HG03097 (cell line): ENCODE data around the gene ZNF148.

Experiments used
- ATAC-seq: cut with Tn5 transposase; IDR thresholded peaks from one replicate; pipeline ENCODE4 v1.9.1; 2021; ENCODE audit not compliant: unreplicated experiment, low FRiP score

Gene ZNF148

GRCh38 chr3:125334675-125335560 is 40.2 kb downstream of the ZNF148 start:
- no peak for ATAC-seq

- ATAC-seq: no peak
Observed at GRCh38 chr3:125332504-125332903, 42.6 kb downstream of the ZNF148 start.

- ATAC-seq: no peak
Observed at GRCh38 chr3:125331243-125331642, 43.9 kb downstream of the ZNF148 start.

DNA sequence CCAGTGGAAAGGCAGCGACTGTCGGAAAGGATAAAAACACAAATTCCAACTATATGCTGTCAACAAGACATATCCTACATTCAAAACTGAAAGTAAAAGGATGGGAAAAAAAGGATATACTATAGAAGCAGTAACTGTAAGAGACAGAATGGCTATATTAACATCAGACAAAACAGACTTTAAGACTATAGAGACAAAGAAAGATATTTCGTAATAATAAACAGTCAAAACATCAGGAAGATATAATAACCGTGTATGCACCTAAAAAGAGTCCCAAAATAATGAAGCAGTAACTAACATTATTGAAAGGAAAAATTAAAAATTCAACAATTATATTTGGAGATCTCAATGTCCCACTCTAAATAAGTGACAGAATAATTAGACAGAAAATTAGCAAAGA is 48.2 kb downstream of the ZNF148 start:
- ATAC-seq: no peak

DNA sequence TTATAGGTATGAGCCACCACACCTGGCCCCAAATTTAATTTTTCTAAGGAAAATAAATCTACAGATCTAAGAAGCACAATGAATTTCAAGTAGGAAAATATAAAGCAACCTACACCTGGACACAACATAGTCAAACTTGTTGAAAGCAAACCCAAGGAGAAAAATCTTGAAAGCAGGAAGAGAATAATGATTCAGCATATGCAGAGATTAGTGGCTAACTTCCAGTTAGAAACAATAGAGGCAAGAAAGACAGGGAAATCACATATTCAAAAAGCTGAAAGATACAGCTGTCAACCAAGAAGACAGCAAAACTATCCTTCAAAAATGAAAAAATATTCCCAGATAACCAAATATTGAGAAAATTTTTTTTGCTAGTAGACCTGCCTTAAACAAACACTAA is 49.4 kb downstream of the ZNF148 start:
- no peak for ATAC-seq

DNA sequence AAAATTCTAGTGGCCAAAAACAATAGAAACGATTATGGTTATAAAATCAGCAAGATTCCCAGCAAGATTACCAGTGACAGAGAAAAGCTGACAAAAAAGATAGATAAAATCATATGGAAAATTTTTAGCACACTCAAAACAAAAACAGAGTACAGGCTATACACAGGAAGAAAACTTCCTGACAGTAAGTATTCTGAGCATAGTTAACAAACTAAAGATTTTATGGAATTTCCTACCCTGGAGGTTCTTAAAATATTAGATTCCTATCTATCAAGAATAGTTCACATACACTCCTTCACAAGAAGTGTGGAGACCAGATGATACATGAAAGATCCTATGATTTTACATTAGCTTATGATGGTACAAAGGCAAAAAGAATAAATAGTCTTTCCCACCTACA is 50.8 kb downstream of the ZNF148 start:
- no peak for ATAC-seq

DNA sequence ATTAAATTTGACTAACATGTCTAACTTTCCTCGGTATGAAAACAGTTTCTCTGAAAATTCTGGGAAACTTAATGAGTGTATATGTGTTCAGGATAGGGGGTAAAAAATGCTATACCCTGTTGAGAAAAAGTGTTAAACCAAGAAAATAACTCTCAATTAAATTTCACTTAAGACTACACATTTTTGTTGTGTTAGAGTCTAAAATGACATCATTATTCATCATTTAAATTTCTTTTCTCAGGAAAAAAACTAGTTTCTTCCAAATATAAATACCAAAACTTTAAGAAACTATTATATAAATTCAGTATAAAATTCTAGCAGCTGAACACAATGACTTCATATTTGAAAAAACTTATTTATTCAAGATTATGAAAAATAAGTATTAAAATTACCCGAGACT is 52.2 kb downstream of the ZNF148 start:
- no peak for ATAC-seq

DNA sequence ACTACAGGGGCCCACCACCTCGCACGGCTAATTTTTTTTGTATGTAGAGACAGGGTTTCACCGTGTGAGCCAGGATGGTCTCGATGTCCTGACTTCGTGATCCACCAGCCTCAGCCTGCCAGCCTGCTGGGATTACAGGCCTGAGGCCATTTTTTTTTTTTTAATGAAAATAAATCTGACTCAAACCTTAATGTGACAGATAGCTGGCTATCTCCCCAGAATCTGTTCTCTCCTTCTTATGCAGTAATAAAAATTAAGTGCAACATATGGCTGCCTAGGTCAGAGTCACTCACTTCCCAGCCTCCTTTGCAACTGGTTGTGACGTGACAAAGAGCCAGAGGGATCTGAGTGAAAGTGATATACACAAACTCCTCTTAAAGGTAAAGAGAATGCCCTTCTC is 53.0 kb downstream of the ZNF148 start:
- no peak for ATAC-seq

- no peak for ATAC-seq
Observed at GRCh38 chr3:125319765-125320164, 55.4 kb downstream of the ZNF148 start.

GRCh38 chr3:125318871-125319270 is 56.3 kb downstream of the ZNF148 start:
- no peak for ATAC-seq

DNA sequence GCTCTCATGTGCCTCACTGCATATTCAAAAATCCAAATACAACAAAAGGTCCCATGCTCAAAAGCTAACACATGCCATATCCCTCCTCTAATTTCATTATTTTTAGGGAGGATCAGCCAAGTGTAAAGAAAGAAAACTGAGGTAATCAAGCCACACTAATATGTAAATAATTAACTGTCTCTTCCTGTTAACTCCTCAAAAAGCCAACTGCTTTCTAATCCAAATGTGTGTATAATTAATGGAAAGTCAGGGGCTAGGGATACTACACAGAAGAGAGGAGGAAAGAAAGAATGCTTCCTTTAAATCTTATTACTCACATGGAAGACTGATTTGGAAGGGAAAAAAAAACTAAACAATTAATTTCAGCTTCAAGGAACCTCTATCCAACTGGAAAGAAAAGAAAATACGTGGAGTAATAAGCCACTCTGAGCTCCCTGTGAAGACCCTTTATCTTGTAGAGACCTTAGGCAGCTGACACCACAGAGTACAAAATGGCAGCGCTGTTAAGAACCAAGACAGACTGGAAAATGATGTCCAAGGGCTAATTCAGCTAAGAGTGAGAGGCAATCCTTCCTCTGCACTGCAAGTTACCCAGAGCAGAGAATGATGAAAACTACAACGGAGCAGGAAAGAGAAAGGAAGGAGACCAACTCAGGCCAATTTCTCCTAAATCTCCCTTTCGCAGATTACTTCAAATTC is 56.8 kb downstream of the ZNF148 start:
- no peak for ATAC-seq

DNA sequence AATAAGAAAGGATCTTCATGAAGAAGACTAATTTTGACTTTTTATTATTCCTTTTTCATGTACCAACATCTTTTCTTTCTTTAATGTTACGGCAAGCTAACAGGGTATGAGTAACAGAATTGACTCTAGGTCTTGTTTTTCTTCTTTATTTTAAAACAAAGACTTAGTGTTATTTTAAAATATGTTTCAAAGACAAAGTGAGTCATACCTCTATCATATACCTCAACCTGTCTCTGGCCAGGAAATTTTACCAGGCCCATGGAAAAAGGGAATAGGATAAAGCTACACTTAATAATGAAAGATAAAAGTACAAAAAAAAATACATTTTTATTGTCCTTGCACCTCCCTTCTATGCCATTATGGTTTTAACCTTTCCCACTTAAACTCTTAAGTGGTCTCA is 57.4 kb downstream of the ZNF148 start:
- ATAC-seq: no peak

DNA sequence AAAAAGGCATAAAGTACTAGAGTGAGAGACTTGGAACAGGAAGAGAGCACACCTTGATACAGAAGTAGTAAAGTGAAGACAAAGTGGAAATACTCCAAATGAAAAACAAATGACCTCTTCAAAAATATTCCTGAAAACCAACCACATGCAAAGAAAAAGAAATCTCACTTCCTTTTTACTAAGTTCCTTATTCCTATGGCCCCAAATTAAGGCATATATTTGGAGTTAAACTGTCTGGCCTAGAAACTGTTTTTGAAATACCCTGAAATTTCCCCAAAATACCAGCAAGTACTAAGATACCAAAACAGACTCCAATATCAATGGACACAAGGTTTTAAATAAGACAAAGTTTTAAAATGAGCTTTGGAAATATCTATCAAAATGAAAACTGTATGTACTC is 58.2 kb downstream of the ZNF148 start:
- ATAC-seq: no peak

GRCh38 chr3:125316246-125316645 is 58.9 kb downstream of the ZNF148 start:
- no peak for ATAC-seq

- ATAC-seq: no peak
Observed at GRCh38 chr3:125313060-125313635, 62.0 kb downstream of the ZNF148 start.

DNA sequence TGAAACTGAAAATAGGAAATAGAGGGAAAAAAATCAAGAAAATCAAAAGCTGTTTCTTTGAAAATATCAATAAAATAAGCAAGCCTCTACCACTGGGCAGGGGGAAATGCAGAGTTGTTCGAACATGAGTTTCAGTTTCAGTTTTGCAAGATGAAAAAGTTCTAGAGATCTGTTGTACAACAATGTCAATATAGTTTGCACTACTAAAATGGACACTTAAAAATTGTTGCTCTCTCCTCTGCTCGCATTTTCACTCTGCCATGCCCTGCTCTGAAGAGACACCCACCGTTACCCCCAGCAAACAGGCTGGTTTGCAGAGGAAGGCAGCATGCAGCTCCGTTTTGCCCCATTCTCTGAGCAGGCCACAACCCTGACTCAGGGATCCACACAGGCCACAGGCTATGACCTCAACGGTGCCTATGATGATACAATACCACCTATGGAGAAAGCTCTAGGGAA is 64.5 kb downstream of the ZNF148 start:
- no peak for ATAC-seq

DNA sequence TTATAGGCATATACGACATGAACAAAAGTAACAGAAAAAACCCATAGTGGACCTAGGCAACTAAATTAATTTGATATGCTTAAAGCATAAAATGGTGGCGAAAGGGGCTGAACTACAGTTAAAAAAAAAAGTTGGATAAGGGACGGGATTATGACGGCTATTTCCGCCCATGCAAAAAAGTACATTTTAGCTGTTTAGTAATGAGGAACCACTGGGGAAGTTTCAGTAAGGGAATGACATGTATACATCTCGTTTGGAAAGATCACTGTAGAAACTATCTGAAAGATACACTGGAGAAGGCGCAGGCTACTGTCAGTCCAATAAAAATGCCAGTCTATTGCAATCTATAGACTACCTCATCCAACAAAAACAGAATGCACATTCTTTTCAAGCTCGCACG is 65.6 kb downstream of the ZNF148 start:
- no peak for ATAC-seq

DNA sequence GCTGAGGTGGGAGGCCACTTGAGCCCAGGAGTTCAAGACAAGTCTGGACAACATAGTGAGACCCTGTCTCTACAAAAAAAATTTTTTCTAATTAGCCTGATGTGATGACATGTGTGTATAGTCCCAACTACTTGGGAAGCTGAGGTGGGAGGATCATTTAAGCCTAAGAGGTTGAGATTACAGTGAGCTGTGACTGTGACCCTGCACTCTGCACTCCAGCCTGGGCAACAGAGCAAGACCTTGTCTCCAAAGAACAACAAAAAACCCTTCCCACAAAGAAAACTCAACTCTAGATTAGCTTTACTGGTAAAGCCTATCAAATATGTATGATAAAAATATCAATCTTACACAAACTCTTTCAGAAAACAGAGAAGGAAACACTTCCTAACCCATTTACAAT is 68.5 kb downstream of the ZNF148 start:
- ATAC-seq: no peak

DNA sequence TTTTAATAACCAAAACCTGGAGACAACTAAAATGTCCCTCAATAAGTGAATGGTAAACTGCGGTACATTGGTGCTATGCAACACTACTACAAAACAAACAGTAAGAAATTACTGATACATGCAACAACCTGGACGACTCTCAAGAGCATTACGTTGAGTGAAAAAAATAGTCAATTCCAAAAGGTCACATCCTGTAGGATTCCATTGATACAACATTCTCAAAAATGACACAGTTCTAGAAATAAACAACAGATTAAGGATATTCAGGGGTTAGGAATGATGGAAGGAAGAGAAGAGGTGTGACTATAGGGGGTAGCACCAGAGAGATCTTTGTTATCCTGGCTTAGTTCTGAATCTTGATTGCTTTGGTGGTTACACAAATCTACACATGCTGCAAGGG is 72.2 kb downstream of the ZNF148 start:
- ATAC-seq: no peak

DNA sequence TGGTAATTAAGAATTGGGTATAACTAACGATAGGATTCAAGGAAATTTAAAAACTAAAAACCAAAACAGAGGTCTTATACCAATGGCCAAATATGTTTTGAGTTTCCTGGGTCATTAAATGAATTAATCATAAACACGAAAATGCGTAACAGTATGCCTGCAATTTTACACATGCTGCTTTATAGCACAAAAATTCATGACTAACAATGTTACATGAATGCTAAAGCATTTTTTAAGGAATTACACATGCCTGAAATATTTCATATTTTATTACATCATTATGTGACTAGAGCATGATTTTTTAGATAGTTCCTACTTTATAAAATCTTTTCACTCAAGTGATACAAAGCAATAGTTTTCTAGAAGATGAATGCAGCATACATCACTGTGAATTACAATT is 74.7 kb downstream of the ZNF148 start:
- ATAC-seq: no peak

GRCh38 chr3:125294411-125294810 is 80.7 kb downstream of the ZNF148 start:
- no peak for ATAC-seq

DNA sequence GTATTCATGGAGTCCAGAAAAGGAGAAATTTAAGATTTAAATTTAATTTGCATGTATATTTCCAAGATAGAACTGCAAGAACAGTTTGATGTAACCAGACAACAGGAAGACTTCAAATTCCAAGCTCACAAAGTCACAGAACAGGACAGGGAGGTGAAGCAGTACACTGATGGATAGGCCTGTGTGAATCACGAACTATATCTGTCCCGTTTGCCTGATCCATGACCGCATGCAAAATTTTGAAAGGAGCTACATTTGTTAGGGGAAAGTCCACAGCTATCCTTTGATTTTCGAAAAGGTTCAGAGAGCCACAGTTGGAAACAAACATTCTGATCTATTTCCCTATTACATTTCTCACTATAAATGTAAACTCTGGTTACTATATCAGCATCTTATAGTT is 83.1 kb downstream of the ZNF148 start:
- ATAC-seq: no peak
